OCI-LY3 (cell line): ENCODE results near the gene TCF3.

Experiments
- EZH2phosphoT487 ChIP-seq: fragments of 200-600 bp; shearing (Covaris generic); IDR thresholded peaks from 2 replicates; pipeline ENCODE4 v1.6.1; 2018; ENCODE audit warnings: antibody characterized with exemption, mixed run types, low read depth
- TF ChIP-seq, protein P1 (sequence below): fragments of 200-600, 300-600 bp; sonication (generic); IDR thresholded peaks from 2 replicates; pipeline ENCODE4 v1.5.1; 2014; ENCODE audit warnings: antibody characterized with exemption, low read length, low read depth

DNA sequence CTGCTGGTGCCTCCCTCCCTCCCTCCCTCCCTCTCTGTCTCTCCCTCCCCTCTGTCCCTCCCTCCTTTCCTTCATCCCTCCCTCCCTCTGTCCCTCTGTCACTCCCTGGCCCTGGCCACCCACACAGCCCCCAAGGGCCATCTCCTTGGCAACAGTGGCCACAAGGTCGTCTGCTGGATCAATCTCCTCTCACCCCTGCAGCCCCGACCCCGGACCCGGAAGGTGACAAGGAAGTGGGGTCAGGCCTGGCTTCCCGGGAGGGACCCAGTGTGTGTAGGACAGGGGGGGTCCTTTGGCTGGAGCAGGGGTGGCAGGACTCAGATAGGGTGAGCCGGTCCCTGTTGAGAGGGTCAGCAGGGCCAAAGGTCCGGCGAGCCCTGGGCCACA lies 21.9 kb upstream of the TCF3 start:
- TF ChIP-seq, protein P1, sequence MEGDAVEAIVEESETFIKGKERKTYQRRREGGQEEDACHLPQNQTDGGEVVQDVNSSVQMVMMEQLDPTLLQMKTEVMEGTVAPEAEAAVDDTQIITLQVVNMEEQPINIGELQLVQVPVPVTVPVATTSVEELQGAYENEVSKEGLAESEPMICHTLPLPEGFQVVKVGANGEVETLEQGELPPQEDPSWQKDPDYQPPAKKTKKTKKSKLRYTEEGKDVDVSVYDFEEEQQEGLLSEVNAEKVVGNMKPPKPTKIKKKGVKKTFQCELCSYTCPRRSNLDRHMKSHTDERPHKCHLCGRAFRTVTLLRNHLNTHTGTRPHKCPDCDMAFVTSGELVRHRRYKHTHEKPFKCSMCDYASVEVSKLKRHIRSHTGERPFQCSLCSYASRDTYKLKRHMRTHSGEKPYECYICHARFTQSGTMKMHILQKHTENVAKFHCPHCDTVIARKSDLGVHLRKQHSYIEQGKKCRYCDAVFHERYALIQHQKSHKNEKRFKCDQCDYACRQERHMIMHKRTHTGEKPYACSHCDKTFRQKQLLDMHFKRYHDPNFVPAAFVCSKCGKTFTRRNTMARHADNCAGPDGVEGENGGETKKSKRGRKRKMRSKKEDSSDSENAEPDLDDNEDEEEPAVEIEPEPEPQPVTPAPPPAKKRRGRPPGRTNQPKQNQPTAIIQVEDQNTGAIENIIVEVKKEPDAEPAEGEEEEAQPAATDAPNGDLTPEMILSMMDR = no peak
- TF ChIP-seq EZH2phosphoT487 = no peak
